Muscle of leg (tissue), 11 donors: ENCODE measurements around the gene MAN2B2. TPM values are rescaled to one million over a fixed set of nuclear protein-coding genes. Genes with fewer than 3 reads are reported as not detected.

Source experiments
- DNase-seq: peaks from one replicate; pipeline ENCODE4 v3.0.0; 2013
- H3K27ac ChIP-seq: one replicate; pipeline ENCODE4 v1.5.1; 2013; ENCODE audit warnings: mild to moderate bottlenecking, low read length, control low read depth
- H3K27me3 ChIP-seq: one replicate; pipeline ENCODE4 v1.6.1; 2013; ENCODE audit warnings: low read length; ENCODE audit not compliant: control insufficient read depth, insufficient read depth
- H3K36me3 ChIP-seq: one replicate; pipeline ENCODE4 v1.6.1; 2013; ENCODE audit warnings: low read length; ENCODE audit not compliant: control insufficient read depth, insufficient read depth
- H3K4me1 ChIP-seq: one replicate; pipeline ENCODE4 v1.6.1; 2013; ENCODE audit warnings: low read length; ENCODE audit not compliant: control insufficient read depth, insufficient read depth
- H3K4me3 ChIP-seq: one replicate; pipeline ENCODE4 v1.5.1; 2013; ENCODE audit warnings: low read length, control low read depth
- H3K9me3 ChIP-seq: replicated peaks from 2 replicates; pipeline ENCODE4 v1.6.1; 2013; ENCODE audit warnings: low read depth, low read length; ENCODE audit not compliant: control insufficient read depth
- WGBS: methylation state at CpG from one replicate; pipeline ENCODE4 v1.1.5; 2013; ENCODE audit warnings: missing lambda C conversion rate; ENCODE audit not compliant: insufficient coverage; 5-methylcytosine and 5-hydroxymethylcytosine counted together
- polyA plus RNA-seq, 8 donors: library from polyadenylated mRNA; unstranded; fragments of 120-200 nt; gene quantifications; one replicate each; pipeline versions ENCODE4 v1.2.1 to v1.2.3, GENCODE V29; 2013; ENCODE audit warnings: inconsistent platforms in 1 of 8, low replicate concordance in 1 of 8; ENCODE audit not compliant: insufficient read length in 8 of 8, insufficient read depth in 1 of 8
- total RNA-seq: library from RNA; stranded (reverse); fragments of 120-200 nt; gene quantifications from one replicate; pipeline ENCODE4 v1.2.4, GENCODE V29; 2013

Gene MAN2B2
- total and polyA plus RNA-seq, 9 donors = 4.9 to 12.1 (median 8.7) TPM

GRCh38 chr4:6532102-6532501 is 42.9 kb upstream of the MAN2B2 start:
- WGBS = 71% methylated on average over 2 of the region's 3 CpGs
- H3K36me3 ChIP-seq = no peaks in the 10 kb centered on the region
- DNase-seq = no peak
- no peaks in the 10 kb centered on the region for H3K9me3 ChIP-seq
- H3K4me3 ChIP-seq = no peak overlapping the region
- no peak overlapping the region for H3K27ac ChIP-seq
- H3K4me1 ChIP-seq = no peaks in the 10 kb centered on the region
- H3K27me3 ChIP-seq = no peaks in the 10 kb centered on the region

DNA sequence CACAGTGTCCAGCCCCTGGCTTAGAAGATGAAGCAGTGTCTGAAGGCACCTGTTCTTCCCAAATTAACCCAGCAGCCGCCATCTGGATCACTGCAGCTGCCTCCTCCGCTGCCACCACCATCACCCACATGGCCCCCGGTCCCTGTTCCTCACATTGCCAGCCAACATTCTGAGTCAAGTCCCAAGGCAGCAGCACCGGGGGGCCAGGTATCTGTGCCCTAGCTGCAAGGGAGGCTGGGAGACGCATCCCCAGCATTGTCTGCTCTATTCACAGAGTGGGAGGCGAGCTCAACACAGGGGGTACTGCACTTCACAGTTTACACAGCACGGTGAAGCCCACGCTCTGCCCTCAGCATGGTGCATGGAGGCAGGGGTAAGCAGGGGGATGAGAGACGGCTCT is 42.3 kb upstream of the MAN2B2 start:
- Histone ChIP-seq H3K27me3 (no peaks in the 10 kb centered on the region), H3K4me1 (no peaks in the 10 kb centered on the region), H3K36me3 (no peaks in the 10 kb centered on the region), H3K9me3 (no peaks in the 10 kb centered on the region), H3K4me3 (no peak overlapping the region), H3K27ac (no peak overlapping the region)
- 77% methylated on average over 6 of the region's 9 CpGs for WGBS
- no peak for DNase-seq

DNA sequence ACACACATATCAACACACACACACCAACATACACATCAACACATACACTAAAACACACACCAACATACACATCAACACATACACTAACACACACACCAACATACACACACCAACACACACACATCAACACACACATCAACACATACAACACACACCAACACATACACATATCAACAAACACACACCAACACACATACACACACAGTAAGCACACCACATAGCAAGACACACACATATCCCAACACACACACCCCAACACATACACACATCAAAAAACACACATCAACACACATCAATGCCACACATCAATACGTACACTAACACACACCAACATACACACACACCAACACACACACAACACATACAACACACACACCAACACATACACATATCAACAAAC is 40.9 kb upstream of the MAN2B2 start:
- no peak overlapping the region for H3K27ac ChIP-seq
- H3K9me3 ChIP-seq = no peaks in the 10 kb centered on the region
- H3K27me3 ChIP-seq = peaks cover under 1% of the 10 kb centered on the region
- no peak for DNase-seq
- H3K4me3 ChIP-seq = no peak overlapping the region
- no peaks in the 10 kb centered on the region for H3K36me3 ChIP-seq
- WGBS = 100% methylated on average over 1 of the region's 1 CpG
- no peaks in the 10 kb centered on the region for H3K4me1 ChIP-seq

GRCh38 chr4:6534618-6535328 is 40.2 kb upstream of the MAN2B2 start:
- Histone ChIP-seq H3K9me3 (no peaks in the 10 kb centered on the region), H3K27ac (no peak overlapping the region), H3K27me3 (peaks cover 3% of the 10 kb centered on the region), H3K4me1 (no peaks in the 10 kb centered on the region), H3K36me3 (no peaks in the 10 kb centered on the region), H3K4me3 (no peak overlapping the region)
- DNase-seq = no peak
- WGBS = 91% methylated on average over 36 of the region's 38 CpGs

GRCh38 chr4:6535329-6535692 is 39.7 kb upstream of the MAN2B2 start:
- no peak for DNase-seq
- Histone ChIP-seq H3K4me1 (no peaks in the 10 kb centered on the region), H3K9me3 (no peaks in the 10 kb centered on the region), H3K36me3 (no peaks in the 10 kb centered on the region), H3K4me3 (no peak overlapping the region), H3K27ac (no peak overlapping the region), H3K27me3 (peaks cover 3% of the 10 kb centered on the region)
- 88% methylated on average over 17 of the region's 17 CpGs for WGBS

GRCh38 chr4:6535706-6536105 is 39.3 kb upstream of the MAN2B2 start:
- no peaks in the 10 kb centered on the region for H3K36me3 ChIP-seq
- H3K27ac ChIP-seq = no peak overlapping the region
- H3K4me1 ChIP-seq = no peaks in the 10 kb centered on the region
- DNase-seq = no peak
- no peak overlapping the region for H3K4me3 ChIP-seq
- peaks cover 3% of the 10 kb centered on the region for H3K27me3 ChIP-seq
- WGBS = 79% methylated on average over 4 of the region's 7 CpGs
- no peaks in the 10 kb centered on the region for H3K9me3 ChIP-seq

DNA sequence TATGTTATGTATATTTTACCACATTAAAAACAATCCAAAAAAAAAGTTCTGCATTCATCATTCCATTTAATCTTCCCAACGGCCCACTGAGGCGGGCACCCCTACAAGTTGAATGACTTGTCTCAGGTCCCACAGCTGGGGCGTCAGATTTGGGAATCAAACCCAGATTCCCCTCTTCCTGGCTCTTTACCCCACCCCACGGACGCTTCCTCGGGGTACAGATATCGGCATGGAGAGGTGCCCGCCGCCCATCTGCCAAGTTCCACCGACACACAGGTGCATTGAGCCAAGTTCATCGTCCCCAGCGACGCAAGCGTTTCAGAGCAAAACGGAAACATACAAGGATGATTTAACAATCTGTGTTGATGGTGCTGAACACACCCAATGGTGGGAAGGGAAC is 36.9 kb upstream of the MAN2B2 start:
- Histone ChIP-seq H3K36me3 (no peaks in the 10 kb centered on the region), H3K4me3 (no peak overlapping the region), H3K4me1 (no peaks in the 10 kb centered on the region), H3K27ac (no peak overlapping the region), H3K27me3 (peaks cover 3% of the 10 kb centered on the region), H3K9me3 (peaks cover 3% of the 10 kb centered on the region)
- no peak for DNase-seq
- WGBS = 94% methylated on average over 15 of the region's 15 CpGs

DNA sequence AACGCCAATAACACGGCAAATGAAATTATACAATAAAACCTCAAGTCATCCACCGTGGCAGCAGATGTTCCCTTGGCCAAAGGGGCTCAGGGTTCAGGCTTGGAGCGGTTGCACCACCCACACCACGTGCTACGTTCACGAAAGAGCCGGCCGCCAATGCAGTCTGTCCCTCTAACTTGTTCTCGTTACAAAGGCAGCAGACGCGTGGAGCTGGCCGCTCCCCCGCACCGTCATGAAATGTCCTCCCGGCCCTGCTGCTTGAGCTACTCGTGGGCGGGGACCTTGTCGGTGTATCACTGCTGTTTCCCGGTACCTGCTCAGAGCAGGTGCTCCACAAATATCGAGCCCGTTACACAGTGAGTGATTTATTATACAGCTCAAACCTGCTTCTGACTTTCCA is 36.4 kb upstream of the MAN2B2 start:
- Histone ChIP-seq H3K36me3 (no peaks in the 10 kb centered on the region), H3K9me3 (peaks cover 3% of the 10 kb centered on the region), H3K4me1 (no peaks in the 10 kb centered on the region), H3K4me3 (no peak overlapping the region), H3K27me3 (peaks cover 3% of the 10 kb centered on the region), H3K27ac (no peak overlapping the region)
- DNase-seq = no peak
- 33% methylated on average over 20 of the region's 22 CpGs for WGBS

GRCh38 chr4:6539009-6539764 is 35.8 kb upstream of the MAN2B2 start:
- Histone ChIP-seq H3K4me3 (no peak overlapping the region), H3K9me3 (peaks cover 3% of the 10 kb centered on the region), H3K36me3 (no peaks in the 10 kb centered on the region), H3K27me3 (peaks cover 3% of the 10 kb centered on the region), H3K27ac (no peak overlapping the region), H3K4me1 (no peaks in the 10 kb centered on the region)
- no peak for DNase-seq
- WGBS = 78% methylated on average over 2 of the region's 13 CpGs

DNA sequence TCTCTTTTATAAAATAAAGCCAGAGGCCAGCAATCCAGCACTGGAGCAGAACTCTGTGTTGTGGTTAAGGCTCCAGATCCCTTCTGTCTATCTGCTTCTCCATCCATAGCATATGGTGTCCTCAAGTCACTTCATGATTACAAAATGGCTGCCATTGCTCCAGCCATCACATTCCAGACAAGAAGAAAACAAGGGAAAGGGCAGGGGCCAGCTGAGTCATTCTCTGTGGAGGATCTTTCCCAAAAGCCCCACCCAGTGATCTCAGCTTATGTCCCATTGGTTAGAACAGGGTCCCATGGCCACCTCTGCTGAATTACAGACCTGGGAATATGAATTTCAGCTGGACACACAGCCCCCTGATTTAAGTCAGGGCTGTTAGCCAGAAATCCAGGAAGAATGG is 34.1 kb upstream of the MAN2B2 start:
- Histone ChIP-seq H3K27me3 (peaks cover 3% of the 10 kb centered on the region), H3K27ac (no peak overlapping the region), H3K9me3 (peaks cover 3% of the 10 kb centered on the region), H3K36me3 (no peaks in the 10 kb centered on the region), H3K4me1 (no peaks in the 10 kb centered on the region), H3K4me3 (no peak overlapping the region)
- no peak for DNase-seq
